NCI-H2081 treated with DMSO at 0.1 percent for 48 hours (cell line): ENCODE data around the gene GLUD2.
"Not testable (repeated sequence)": the region's sequence is repeated elsewhere in the genome, so short reads cannot be mapped to it uniquely, and the experiment has no call there.

ENCODE experiments used
- DNase-seq: peaks from one replicate; lab custom pipeline; 2025; lab: John Stamatoyannopoulos, UW

GLUD2 gene

DNA sequence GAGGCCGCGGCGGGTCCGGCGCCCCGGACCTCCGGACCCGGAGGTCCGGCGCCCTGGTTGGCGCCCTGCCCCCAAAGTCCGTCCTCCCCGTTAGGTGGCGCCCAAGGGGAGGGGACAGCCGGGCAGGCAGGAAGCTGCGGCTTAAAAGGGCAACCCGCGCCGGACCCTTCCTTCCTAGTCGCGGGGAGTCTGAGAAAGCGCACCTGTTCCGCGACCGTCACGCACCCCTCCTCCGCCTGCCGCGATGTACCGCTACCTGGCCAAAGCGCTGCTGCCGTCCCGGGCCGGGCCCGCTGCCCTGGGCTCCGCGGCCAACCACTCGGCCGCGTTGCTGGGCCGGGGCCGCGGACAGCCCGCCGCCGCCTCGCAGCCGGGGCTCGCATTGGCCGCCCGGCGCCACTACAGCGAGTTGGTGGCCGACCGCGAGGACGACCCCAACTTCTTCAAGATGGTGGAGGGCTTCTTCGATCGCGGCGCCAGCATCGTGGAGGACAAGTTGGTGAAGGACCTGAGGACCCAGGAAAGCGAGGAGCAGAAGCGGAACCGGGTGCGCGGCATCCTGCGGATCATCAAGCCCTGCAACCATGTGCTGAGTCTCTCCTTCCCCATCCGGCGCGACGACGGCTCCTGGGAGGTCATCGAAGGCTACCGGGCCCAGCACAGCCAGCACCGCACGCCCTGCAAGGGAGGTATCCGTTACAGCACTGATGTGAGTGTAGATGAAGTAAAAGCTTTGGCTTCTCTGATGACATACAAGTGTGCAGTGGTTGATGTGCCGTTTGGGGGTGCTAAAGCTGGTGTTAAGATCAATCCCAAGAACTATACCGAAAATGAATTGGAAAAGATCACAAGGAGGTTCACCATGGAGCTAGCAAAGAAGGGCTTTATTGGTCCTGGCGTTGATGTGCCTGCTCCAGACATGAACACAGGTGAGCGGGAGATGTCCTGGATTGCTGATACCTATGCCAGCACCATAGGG is at the start of gene GLUD2:
GLUD2 (plus strand) TSS at position 170 of the 979 bp plus-strand sequence; CDS start at position 245, 75 bp downstream.
- not testable (repeated sequence) for DNase-seq

DNA sequence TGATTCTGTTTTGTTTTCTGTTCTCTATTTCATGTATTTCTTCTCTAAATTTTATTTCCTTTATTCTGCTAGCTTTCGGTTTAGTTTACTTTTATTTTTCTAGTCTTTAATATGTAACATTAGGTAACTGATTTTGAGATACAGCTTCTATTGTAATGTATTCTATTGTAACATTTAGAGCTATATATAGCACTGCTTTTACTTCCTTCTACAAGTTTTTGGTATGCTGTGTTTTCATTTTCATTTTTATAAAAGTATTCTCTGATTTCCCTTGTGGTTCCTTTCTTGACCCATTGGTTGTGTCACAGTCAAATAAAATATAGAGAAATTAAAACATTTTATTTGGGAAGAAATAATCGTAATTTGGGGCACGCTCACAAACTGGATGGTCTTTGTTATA is 48.0 kb upstream of the GLUD2 start:
- DNase-seq = no peak

DNA sequence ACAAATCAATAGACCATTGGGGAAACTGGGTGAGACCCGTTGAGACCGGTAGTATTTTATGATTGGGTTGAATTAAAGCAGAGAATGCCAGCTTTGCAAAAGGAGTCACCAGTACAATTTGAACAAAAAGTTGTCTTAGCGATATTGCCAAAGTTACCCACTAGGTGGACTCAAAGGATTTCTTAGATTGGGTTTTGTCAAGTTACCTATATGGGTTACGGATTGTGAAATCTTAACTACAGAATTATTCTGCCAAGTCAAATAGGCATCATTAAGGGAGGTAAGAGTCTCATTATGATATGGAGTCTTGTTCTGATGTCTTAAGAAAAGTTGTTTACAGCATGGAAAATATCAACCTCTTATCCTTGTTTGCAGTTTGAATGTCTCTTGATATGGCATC is 46.8 kb upstream of the GLUD2 start:
- no peak for DNase-seq

DNA sequence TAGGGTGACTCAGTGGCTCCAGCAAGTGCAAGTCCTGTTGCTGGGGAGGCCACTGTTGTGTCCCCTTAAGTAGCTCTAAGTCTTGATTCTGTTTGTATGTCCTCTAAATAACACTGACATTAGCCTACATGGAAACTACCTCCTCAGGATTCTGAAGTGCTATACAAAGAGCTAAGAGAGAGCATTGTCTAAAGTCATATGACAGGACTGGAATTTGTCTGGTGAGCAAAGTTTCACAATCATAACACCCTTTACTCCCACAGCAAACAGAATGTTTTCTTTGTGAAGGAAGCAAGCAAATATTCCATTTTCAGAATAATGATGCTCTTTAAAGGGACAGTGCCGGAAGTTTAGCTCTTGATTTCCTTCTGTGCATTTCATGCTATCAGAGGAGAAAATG is 38.5 kb upstream of the GLUD2 start:
- DNase-seq = no peak

DNA sequence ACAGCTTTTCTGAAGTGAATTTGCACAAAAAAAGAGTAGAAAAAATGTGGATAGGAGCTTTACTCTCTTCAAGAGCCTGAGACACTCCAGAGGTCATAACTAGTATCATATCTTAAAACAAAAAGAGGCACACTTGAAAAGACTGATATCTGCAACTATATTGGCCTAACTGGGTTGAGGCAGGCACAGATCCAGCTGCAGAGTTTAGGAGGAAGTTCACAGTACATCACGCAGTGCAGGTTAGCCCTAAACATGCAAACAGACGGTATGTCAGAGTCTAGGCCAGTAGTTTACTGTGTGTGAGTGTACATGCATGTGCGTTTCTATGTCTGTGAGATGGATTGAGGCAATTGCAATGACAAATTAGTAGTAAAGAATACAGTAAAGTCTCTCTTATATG is 37.6 kb upstream of the GLUD2 start:
- DNase-seq = no peak

DNA sequence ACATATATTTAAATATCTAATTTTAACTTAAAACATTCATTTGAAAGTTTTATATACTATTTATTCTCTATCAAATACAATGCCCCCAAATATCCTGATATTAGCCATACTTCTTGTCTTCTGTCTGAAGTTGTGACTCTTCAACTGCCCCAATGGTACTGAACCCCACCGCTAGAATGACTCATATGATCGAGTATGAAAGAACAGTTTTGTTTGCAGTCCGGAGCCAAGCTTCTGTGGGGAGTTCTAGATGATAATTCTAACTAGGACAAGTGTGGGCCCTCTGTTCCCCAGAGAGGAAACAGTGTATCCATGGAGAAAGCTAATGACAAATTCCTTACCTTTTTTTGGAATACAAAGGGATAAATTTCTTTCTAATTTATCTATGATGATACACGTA is 37.2 kb upstream of the GLUD2 start:
- DNase-seq = no peak

DNA sequence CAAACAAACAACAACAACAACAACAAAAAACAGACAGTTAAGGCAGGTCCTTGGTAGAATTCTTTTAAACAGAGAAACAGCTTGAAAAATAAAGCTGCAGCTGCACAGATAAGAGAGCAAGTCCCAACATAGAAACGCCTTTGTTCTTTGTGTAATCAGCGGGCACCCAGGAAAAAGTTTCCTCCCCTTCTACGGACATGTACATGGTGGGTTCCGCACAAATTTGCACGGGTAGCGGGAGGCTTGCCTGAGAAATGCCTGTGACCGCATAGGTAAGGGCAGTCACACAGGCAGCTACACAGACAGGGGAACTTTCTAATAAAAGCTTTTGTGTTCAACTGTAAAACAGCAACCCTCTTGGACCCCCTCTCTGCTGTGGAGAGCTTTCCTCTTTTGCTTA is 36.2 kb upstream of the GLUD2 start:
- DNase-seq = no peak

DNA sequence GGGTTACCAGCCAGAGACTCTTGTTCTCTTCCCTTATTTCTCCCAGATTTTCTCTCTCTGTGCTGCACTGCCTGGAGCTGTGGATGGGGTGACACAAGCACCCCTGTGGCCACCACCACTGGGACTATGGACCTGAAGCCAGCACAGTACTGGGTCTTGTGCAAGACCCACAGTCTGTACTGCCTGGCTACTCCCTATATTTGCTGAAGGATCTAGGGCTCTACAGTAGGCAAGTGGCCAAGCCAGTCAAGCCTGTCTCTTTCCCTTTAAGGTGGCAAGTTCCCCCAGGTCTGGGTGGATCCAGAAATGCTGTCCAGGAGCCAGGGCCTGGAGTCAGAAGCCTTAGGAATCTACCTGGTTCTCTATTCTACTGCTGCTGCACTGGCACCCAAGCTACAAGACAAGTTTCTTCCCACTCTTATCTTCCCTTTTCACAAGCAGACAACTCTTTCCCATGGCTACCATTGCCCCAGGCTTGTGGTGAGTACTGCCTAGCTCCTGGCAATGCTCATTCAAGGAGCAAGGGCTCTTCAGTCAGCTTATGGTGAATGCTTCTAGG is 33.4 kb upstream of the GLUD2 start:
- no peak for DNase-seq

DNA sequence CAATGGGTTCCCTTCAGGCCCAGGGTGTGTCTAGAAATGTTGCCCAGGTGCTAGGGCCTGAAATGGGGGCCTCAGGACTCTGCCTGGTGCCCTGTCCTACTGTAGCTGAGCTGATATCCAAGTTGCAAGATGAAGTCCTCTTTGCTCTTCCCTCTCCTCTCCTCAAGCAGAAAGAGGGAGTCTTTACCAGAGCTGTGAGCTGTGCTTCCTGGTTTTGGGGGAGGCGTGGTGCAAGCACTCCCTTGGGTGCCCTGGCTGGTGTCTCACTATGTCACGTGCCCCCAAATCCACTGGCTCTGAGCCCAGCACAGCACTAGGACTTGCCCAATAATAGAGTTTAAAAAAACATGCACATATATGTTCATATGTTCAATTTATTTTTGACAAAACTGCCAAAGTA is 32.6 kb upstream of the GLUD2 start:
- DNase-seq = no peak

DNA sequence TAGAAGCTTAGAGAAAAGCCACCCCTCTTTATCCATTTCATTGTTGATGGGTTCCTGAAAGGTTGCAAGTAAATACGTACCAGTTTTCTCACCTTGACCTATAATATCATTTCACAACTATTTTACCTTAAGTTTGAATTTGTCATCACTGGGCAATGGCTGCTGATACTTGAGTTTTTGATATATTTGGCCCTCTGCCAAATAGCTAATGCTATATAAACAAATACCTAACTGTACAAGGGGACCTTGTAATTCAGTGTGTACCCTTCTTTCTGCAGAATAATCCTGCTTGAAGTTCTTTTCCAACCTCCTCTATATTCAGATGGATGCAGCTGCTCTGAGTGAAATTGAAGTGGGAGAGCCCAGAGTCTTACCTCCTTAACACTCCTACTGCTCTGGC is 19.0 kb upstream of the GLUD2 start:
- DNase-seq = no peak

DNA sequence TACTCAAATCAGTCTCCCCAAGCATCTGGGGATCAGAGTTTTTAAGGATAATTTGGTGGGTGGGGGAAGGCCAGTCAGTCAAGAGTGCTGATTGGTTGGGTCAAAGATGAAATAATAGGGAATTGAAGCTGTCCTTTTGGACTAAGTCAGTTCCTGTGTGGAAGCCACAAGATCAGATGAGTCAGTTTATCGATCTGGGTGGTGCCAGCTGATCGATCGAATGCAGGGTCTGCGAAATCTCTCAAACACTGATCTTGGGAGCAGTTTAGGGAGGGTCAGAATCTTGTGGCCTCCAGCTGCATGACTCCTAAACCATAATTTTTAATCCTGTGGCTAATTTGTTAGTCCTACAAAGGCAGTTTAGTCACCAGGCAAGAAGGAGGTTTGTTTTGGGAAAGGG is 17.3 kb upstream of the GLUD2 start:
- no peak for DNase-seq

DNA sequence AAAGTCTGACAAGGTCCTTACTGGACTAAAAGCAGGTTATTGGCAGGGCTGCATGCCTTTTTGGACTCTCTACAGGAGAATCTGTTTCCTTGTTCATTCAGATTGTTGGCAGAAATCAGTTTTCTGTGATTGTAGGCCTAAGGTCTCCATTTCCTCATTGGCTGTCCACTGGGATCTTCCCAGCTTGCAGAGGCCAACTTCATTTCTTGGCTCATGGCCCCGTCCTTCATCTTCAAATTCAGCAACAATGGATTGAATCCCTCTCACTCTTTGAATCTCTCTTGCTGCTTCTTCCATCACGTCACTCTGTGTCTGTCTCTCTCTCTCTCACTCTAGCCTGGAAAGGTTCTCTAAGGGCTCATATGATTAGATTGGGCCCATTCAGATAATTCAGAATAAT is 14.9 kb upstream of the GLUD2 start:
- DNase-seq = no peak

DNA sequence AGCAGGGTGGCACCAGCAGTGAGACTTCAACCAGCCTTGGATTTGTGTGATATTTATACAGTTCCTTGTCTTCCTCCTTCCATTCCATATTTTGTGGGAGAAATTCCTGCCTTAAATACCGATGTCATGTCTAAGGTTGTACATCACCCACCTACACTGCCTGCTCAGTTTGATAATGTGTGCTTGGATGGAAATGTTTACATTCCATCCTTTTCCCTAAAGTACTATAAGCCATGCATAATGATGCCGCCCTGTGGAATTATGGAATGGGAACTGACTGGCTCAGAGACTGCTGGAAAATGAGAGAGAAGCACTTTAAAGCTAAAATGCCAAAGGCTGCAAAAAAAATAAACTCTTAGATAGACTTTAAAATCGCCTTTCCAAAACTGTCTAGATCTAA is 11.3 kb upstream of the GLUD2 start:
- no peak for DNase-seq

DNA sequence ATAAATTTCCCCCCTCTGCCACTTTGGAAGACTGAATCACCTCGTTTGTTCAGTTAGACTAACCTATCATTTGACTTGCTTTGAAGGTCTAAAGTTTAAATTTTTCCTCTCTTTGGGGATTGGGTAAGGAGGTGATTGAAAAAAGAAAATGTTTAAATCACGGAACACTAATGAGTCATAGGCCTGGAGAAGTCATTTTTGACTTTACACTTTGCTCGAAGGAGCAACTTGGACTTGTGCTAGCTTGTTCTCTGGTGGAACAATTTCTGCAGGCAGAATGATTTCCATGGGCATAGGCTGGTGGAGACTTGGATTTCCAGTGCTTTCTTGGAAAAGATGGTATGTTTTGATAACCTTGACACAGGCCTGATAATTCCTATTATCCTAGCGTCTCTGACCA is 10.5 kb upstream of the GLUD2 start:
- DNase-seq = no peak

DNA sequence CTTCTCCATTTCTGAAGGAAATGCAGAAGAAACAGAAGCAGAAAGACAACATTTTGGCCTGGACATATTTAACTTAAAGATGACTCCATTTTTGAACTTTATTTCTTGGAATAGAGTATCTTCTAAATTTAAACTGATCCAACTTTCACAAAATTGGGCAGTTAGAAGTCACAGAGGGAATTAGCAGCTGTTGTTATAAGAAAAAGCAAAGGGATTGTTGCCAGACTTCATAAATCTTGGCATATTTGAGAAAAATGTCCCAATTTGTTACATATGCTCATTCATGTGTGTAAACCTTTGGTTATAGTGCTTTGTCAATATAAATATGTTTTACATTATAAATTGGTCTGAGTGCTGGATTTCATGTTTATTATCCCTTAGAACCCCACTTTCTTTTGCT is 3.4 kb downstream of the GLUD2 start:
- DNase-seq = no peak

DNA sequence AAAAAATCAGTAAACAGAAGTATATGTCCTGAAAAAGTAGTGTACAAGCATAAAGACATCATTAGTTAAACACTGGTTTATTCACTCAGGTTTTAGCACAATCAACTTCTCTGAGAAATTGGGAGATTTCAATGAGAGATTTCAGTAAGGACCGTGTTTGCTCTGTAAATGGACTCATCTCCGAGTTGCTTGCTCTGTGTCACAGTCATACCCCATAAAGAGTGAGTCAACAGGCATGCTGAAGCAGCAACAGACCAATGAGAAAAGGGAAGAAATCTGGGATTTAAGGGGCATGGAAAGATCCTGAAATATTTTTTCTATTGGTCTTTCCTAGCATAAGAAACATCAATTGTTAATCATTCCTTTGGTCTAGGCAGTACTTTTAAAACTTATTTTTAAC is 4.7 kb downstream of the GLUD2 start:
- no peak for DNase-seq

DNA sequence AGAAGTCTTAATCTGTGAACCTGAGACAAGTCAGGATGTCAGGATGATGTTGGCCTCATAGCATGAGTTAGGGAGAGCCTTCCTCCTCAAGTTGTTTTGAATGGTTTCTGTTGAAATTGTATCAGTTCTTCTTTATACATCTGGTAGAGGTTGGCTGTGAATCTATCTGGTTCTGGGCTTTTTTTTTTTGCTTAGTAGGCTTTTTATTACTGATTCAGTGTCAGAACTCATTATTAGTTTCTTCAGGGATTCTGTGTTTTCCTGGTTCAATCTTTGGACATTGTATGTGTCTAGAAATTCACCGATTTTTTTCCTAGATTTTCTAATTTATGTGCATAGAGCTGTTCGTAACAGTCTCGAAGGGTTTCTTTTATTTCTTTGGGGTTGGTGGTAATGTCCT is 14.9 kb downstream of the GLUD2 start:
- no peak for DNase-seq

DNA sequence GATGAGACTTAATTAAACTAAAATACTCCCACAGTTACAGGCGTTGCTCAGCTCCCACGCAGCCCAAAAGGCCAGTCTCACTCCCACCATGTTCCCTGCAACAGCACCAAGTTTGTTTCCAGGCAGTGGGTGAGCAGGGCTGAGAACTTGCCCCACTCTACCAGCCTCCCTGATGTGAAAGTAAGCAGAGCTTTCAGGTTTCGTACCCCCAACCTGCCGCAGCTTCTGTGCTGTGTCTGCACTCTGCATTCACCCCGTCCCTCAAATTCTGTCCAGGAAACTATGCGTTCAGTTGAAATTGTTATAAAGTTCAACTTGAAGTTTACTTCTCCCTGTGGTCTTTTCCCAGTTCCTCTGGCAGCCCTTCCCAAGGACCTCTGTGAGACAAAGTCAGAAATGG is 17.2 kb downstream of the GLUD2 start:
- no peak for DNase-seq

DNA sequence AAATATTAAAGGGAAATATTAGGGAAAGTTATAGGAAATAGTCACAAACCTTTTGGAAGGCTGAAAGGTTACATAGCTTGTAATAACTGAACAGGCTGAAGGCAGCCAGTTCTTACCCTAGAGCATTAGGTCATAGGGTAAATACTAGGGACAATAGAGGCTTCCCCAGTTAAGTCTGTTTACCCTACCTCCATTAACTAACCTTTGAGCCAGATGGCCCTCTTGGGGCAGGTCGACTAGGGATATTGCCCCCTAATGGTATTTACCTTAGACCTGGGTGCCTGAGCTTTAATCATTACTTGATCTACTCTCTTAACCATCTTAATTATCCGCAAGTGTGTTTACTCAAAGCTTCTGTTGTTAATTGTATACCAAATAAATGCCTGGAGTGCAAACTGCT is 36.8 kb downstream of the GLUD2 start:
- not testable (repeated sequence) for DNase-seq

DNA sequence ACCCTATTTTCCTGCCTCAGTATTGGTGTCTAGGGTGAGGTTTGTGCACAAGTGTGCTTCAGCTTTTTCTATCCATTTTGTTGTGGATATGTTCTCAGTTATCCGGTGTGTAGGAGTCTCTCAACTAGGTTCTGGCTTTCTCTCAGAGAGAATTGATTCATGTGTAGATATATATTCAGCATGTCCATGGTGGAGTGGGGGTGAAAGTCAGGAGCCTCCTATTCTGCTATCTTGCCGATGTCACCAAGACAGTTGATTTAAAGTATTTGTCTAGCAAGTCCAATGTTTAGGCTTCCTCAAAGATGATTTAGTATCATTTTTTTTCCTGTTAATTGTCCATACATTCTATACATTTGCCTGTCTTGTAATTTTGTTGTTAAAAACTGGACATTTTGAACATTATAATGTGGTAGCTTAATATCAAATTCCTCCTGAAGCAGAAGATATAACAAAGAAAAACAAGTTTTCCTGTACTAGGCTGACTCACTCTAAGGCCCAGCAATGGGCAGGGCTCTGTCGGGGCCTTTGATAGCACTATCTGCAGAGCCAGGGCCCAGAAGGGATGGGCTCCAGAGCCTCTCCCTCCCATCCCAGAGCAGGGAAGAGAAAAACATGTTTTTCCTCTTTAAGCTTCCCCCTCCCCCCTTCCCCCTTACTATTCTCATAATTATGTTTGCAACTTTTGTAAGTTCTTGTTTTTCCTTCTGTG is 37.6 kb downstream of the GLUD2 start:
- no peak for DNase-seq

DNA sequence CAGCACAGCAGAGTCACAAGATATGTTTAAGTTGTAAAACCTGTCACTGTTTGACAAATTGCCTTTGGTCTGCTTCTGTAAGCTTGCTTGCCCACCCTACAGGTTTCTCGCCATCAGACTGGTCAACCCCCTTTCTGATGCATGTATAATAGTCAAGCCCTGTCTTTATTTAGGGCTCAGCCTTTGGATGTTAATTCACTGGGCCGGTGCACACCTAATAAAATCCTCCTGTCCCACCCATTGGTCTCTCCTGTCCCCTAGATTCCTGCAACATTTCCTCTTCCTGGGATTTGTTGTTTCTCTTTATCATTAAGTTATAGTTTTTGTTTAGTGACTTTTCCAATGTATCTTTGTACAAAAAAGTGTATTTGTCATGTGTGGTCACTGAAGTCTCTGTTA is 38.2 kb downstream of the GLUD2 start:
- DNase-seq = no peak

DNA sequence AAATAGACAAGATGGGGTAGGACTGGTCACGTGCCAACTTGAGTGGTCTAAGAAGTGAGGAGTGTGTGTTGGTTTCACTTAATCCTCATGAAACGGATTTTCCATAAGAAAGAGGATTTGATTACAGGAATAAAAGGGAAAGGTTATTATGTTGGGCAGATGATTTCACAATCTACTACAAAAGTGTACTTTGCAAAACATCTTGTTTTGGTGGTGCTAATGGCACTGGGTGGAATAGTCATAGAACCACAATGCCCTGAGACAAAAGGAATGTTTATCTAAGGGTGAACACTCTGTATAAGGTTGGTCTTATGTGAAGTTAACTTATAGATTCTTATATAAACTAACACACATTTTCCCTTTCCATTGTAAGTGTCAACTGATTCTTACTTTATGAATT is 45.6 kb downstream of the GLUD2 start:
- no peak for DNase-seq
